Sciatic nerve (tissue), 2 donors: ENCODE data around the gene BMERB1. TPM values are rescaled to one million over a fixed set of nuclear protein-coding genes. Genes with fewer than 3 reads are reported as not detected.
"Not testable (repeated sequence)": the region's sequence is repeated elsewhere in the genome, so short reads cannot be mapped to it uniquely, and the experiment has no call there.

Source experiments
- ATAC-seq: fragments of 200-7000 bp; cut with Tn5 transposase; one replicate; pipeline ENCODE4 v1.9.1; 2020; ENCODE audit warnings: mild to moderate bottlenecking, moderate library complexity
- DNase-seq: peaks from one replicate; pipeline ENCODE4 v3.0.0-alpha.2; 2020; ENCODE audit warnings: low spot score
- intact Hi-C: fragments of 100-400 bp; cut with DNase I; formaldehyde crosslinking; loops from one replicate; pipeline ENCODE4 v1.14.2; 2022
- total RNA-seq: library from RNA; stranded (reverse); fragmentation: NEBNext Ultra II Directional; extraction: Animal tissue kit (Norgen Biotek cat#: 25700); gene quantifications from one replicate; pipeline ENCODE4 v1.2.1, GENCODE V29; 2021
- donor health status: DM: no; HTN: no; CAD: no.
- donor health status: DM: no; HTN: no; CAD: no.

Gene BMERB1
- total RNA-seq, 1 donor from 2014 or later = 40.0 TPM

- ATAC-seq (peak; percentile 22), DNase-seq (no peak)
- intact Hi-C loops = no loop called here
Observed at GRCh38 chr16:15597822-15598647, 163.6 kb downstream of the BMERB1 start.

GRCh38 chr16:15598648-15599190 lies 164.3 kb downstream of the BMERB1 start:
- ATAC-seq (no peak), DNase-seq (no peak)
- intact Hi-C loops = no loop called here

GRCh38 chr16:15599303-15600070 lies 165.1 kb downstream of the BMERB1 start:
- intact Hi-C loops = no loop called here
- ATAC-seq (no peak), DNase-seq (no peak)

DNA sequence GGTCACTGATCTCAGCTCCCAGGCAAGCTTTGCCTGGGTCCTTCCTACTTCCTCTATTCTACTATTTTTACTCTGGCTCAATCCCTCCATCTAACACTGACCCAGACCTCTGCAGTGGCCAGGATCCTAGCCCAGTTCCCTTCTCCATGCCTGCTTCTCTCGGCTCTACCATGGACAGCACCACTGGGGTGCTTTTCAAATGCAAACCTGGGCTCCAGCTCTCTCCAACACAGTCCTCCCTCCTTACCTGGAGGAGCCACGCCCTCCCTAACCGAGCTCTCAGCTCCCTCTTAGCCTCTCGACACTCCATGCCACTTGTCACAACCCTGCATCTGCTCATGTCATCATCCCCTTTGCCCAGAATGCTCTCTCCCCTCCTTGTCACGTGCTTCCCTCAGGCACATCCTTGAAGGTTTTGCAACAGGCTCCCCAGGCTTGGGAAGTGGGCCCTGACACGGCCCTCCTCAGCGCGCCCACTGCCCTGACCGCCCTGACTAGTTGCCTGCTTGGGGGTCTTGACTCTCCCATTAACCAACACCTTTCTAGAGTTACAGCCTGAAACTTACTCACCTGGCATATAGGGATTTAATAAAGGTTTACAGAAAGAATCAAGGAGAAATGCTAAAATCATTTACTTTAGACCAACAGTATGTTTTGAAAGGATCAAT lies 167.0 kb downstream of the BMERB1 start:
- intact Hi-C loops = no loop called here
- ATAC-seq (no peak), DNase-seq (no peak)

DNA sequence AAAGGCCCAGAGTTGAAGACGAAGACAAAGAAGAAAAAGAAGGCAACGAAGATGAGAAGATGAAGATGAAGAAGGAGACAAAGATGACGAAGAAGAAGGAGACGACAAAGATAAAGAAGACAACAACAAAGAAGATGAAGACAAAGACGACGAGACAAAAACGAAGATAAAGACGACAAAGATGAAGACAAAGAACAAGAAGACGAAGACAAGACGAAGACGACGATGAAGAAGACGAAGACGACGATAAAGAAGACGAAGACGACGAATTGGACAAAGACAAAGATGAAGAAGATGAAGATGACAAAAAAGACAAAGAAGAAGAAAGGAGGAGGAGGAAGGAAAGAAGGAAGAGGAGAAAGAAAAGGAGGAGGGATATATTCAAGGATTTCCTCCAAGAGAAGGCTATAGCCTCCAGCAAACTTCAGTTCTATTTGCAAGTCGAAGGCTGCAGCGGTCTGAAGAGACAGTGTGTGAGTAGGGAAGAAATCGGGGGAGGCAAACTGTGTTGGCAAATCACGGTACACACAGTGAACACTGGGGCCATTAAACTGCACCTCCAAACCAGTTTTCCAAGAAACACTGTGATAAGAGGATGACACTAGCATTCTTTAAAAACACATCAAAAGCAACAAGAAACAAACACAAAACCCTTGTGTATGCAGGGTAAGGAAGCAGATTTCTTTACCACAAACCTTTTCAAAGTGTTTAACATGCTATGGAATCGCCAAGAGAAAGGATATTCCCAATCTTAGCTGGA lies 168.1 kb downstream of the BMERB1 start:
- ATAC-seq (no peak), DNase-seq (no peak)
- intact Hi-C loops = no loop called here

DNA sequence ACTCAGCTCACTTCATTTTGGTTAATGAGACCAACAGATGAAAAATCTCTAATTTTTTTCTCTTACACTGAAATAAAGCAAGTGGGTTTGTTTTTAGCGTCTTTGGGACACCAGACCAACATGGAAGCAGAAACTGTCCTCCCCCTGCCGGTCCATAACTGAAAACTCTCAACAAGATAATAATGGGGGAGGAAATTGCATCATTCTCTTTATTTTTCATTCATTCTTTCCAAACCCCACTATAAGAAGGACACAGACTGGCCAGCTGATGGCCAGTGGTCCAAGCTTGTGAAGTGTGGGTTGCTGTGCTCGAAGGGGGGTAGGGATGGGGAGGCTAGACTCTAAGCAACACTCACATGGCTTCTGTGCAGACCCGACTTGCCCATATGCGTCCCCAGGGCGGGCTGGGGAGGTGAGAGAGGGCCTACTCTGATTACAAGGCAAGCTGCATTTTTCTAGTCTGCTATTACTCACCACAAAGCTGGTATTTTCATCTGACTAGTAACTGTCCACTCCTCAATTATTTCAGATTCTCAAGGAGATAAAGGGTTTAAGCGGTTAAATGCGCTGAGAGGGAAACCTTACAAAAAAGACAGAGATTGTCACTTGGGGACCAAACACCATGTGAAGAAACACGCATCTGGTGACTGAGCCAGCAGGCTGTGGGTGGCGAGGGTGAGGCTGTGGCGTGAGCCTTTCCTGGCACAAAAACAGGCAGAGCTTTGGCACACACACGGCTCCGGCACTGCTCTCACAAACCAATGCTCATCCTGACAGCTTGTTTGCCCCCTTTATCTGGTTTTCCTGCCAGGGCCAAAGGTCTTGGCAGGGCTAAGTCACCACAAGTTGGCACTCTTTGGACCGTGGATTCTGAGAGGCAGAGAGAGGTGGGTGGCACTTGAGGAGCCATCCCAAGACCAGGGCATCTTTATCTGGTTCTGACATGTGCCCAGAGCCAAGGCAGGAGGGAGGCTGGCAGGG lies 170.4 kb downstream of the BMERB1 start:
- ATAC-seq (no peak), DNase-seq (peak; percentile 55)
- intact Hi-C loops = no loop called here

- ATAC-seq = no peak
- DNase-seq = peak; percentile 26
- intact Hi-C loops = no loop called here
Observed at GRCh38 chr16:15605839-15606517, 171.6 kb downstream of the BMERB1 start.

DNA sequence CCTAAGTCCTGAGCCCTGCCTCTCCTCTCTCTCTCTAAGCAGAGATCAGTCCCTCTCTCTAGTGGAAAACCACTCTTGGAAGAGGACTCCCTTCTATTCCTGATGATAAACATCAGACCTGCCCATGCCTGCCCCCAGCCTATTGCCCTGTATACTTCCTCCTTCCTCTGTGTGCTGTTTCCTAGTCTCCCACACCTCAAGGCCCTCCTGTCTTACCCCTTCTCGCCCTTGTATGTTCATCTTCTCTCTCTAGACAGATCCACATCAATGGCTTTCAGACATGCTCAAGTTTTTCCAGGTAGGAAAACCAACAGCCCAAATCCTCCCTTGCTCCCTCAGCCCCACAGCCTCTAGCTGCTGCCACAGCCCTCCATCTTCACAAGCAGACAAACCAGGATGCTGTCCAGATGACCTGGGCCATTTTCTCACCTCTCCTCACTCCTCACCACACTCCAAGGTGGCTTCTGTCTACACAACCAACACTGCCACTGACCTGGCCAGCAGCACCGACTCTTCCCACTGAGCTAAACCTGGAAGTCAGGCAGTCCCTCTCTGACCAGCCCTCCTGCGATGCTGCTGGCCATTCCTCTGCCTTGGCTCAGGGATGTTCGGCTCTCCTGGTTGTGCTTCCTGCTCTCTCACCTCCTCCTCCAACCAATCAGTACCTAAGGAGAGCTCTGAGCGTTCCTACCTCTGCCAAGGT lies 172.3 kb downstream of the BMERB1 start:
- ATAC-seq = no peak
- intact Hi-C loops = no loop called here
- DNase-seq = peak; percentile 33

- not testable (repeated sequence) for ATAC-seq, DNase-seq
Observed at GRCh38 chr16:15607221-15607699, 172.9 kb downstream of the BMERB1 start.

GRCh38 chr16:15607700-15608396 lies 173.5 kb downstream of the BMERB1 start:
- intact Hi-C loops = no loop called here

More at GRCh38 chr16:15607221-15607699, 172.9 kb downstream of the BMERB1 start:
- intact Hi-C loops = not testable (repeated sequence)

DNA sequence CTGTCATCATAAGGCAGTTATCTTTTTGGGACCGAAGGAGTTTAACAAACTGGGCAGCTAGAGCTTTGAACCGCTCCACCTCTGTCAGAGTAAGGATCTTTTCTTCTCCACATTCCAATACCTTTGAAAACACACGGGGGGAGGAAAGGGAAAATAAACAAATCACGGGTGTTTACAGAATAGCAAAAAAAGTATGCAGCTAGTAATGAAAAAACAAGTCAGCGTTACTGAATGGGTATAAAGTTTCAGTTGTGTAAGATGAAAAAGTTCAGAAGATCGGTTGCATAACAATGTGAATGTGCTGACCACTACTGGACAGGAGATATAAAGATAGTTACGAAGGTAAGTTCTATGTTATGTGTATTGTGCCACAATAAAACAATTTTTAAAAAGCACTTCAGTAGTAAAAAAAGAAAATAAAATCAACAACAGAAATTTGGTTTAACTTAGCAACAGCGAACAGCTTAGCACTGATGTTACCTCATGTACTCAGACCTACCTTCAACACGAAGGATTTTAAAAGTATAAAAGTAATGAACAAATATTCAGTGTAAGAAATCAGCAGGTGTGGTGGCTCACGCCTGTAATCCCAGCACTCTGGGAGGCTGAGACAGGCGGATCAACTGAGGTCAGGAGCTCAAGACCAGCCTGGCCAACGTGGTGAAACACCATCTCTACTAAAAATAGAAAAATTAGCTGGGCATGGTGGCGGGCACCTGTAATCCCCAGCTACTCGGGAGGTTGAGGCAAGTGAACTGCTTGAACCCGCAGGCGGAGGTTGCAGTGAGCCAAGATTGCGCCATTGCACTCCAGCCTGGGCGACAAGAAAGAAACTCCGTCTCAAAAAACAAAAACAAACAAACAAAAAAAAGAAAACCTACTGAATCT lies 174.3 kb downstream of the BMERB1 start:
- DNase-seq = no peak
- no peak for ATAC-seq
- intact Hi-C loops = no loop called here

More at GRCh38 chr16:15607700-15608396, 173.5 kb downstream of the BMERB1 start:
- ATAC-seq (peak; percentile 96), DNase-seq (no peak)

DNA sequence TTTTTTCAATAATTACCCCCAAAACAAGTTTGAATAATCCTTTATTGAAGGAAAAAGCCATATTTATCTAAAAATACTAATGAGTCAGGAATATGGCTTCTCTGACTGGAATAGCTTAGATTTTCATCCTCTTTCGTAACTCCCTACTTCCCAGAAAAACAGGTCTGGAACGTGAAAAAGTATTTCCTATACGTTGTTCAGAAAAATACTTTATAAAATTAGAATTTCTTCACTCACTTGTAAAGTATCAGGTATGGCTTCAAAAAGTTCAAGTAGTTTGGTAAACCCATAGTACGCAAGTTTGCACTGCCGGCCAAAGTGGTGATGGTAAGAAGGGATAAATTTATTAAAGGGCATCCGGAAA lies 174.9 kb downstream of the BMERB1 start:
- intact Hi-C loops = no loop called here
- no peak for ATAC-seq
- no peak for DNase-seq

- DNase-seq = no peak
- ATAC-seq = no peak
- intact Hi-C loops = no loop called here
Observed at GRCh38 chr16:15610369-15610871, 176.0 kb downstream of the BMERB1 start.

GRCh38 chr16:15611610-15612009 lies 177.2 kb downstream of the BMERB1 start:
- DNase-seq = no peak
- intact Hi-C loops = no loop called here
- ATAC-seq = no peak

GRCh38 chr16:15613676-15614075 lies 179.3 kb downstream of the BMERB1 start:
- intact Hi-C loops = no loop called here
- ATAC-seq (no peak), DNase-seq (no peak)
